Chondrocyte (in vitro differentiated cells): Measurements from ENCODE around the gene RAI1. TPM values are rescaled to one million over a fixed set of nuclear protein-coding genes. Genes with fewer than 3 reads are reported as not detected.

Experiments used
- DNase-seq: peaks from one replicate; pipeline ENCODE4 v3.0.0; 2021; ENCODE audit warnings: mixed read lengths, low spot score
- H3K27ac Mint-ChIP-seq: one replicate; pipeline ENCODE4 v1.8.0; 2021; ENCODE audit warnings: mild to moderate bottlenecking, moderate library complexity, mixed read lengths; ENCODE audit not compliant: unreplicated experiment
- H3K27me3 Mint-ChIP-seq: 2 replicates; pipeline ENCODE4 v1.8.0; 2021; ENCODE audit warnings: low read depth, mixed read lengths
- H3K36me3 Mint-ChIP-seq: 2 replicates; pipeline ENCODE4 v1.8.0; 2021; ENCODE audit warnings: low read depth, mixed read lengths
- H3K4me1 Mint-ChIP-seq: 2 replicates; pipeline ENCODE4 v1.8.0; 2021; ENCODE audit warnings: low read depth, mild to moderate bottlenecking, mixed read lengths
- H3K4me3 Mint-ChIP-seq: one replicate; pipeline ENCODE4 v1.8.0; 2021; ENCODE audit warnings: mild to moderate bottlenecking, moderate library complexity, mixed read lengths; ENCODE audit not compliant: unreplicated experiment
- H3K9me3 Mint-ChIP-seq: 2 replicates; pipeline ENCODE4 v1.8.0; 2021; ENCODE audit warnings: low read depth, mixed read lengths
- CTCF ChIP-seq: fragments of 200-600 bp; sonication (generic); IDR thresholded peaks from 2 replicates; pipeline ENCODE4 v1.5.0; 2021; ENCODE audit warnings: antibody characterized with exemption, mild to moderate bottlenecking, moderate library complexity
- total RNA-seq: library from RNA; stranded (reverse); gene quantifications from 3 replicates; pipeline ENCODE4 v1.2.1, GENCODE V29; 2021

Gene RAI1
- total RNA-seq, 1 donor from 2014 or later = 28.7 TPM

GRCh38 chr17:17844500-17844899 is 163.2 kb downstream of the RAI1 start:
- no peak overlapping the region for H3K4me3 Mint-ChIP-seq

GRCh38 chr17:17845046-17845775 is 164.0 kb downstream of the RAI1 start:
- peaks cover 8% of the 10 kb centered on the region for H3K36me3 Mint-ChIP-seq
- H3K4me3 Mint-ChIP-seq = no peak overlapping the region
- H3K9me3 Mint-ChIP-seq = no peaks in the 10 kb centered on the region
- no peak overlapping the region for H3K27ac Mint-ChIP-seq
- no peak for TF ChIP-seq CTCF
- DNase-seq = no peak
- peaks cover 26% of the 10 kb centered on the region for H3K4me1 Mint-ChIP-seq
- H3K27me3 Mint-ChIP-seq = no peaks in the 10 kb centered on the region

More at GRCh38 chr17:17844500-17844899, 163.2 kb downstream of the RAI1 start:
- H3K36me3 Mint-ChIP-seq = peaks cover 8% of the 10 kb centered on the region
- H3K9me3 Mint-ChIP-seq = no peaks in the 10 kb centered on the region
- no peak for TF ChIP-seq CTCF
- DNase-seq = no peak
- H3K27me3 Mint-ChIP-seq = no peaks in the 10 kb centered on the region
- peaks cover 23% of the 10 kb centered on the region for H3K4me1 Mint-ChIP-seq
- H3K27ac Mint-ChIP-seq = no peak overlapping the region

GRCh38 chr17:17846003-17846402 is 164.7 kb downstream of the RAI1 start:
- Mint-ChIP-seq H3K27me3 (no peaks in the 10 kb centered on the region), H3K9me3 (no peaks in the 10 kb centered on the region), H3K4me1 (peaks cover 30% of the 10 kb centered on the region), H3K36me3 (peaks cover 11% of the 10 kb centered on the region), H3K4me3 (no peak overlapping the region), H3K27ac (no peak overlapping the region)
- TF ChIP-seq CTCF = no peak
- DNase-seq = no peak

- TF ChIP-seq CTCF = no peak
- no peaks in the 10 kb centered on the region for H3K9me3 Mint-ChIP-seq
- no peak overlapping the region for H3K27ac Mint-ChIP-seq
- H3K4me3 Mint-ChIP-seq = no peak overlapping the region
- no peak for DNase-seq
- no peaks in the 10 kb centered on the region for H3K27me3 Mint-ChIP-seq
- peaks cover 23% of the 10 kb centered on the region for H3K4me1 Mint-ChIP-seq
- H3K36me3 Mint-ChIP-seq = peaks cover 14% of the 10 kb centered on the region
Observed at GRCh38 chr17:17846645-17847044, 165.4 kb downstream of the RAI1 start.

GRCh38 chr17:17847118-17847689 is 165.9 kb downstream of the RAI1 start:
- no peak overlapping the region for H3K27ac Mint-ChIP-seq
- TF ChIP-seq CTCF = no peak
- H3K27me3 Mint-ChIP-seq = no peaks in the 10 kb centered on the region
- H3K9me3 Mint-ChIP-seq = no peaks in the 10 kb centered on the region
- DNase-seq = no peak
- peaks cover 21% of the 10 kb centered on the region for H3K4me1 Mint-ChIP-seq
- peaks cover 14% of the 10 kb centered on the region for H3K36me3 Mint-ChIP-seq
- H3K4me3 Mint-ChIP-seq = no peak overlapping the region
